ENCODE data around the gene DAW1.

The DAW1 gene

DNA sequence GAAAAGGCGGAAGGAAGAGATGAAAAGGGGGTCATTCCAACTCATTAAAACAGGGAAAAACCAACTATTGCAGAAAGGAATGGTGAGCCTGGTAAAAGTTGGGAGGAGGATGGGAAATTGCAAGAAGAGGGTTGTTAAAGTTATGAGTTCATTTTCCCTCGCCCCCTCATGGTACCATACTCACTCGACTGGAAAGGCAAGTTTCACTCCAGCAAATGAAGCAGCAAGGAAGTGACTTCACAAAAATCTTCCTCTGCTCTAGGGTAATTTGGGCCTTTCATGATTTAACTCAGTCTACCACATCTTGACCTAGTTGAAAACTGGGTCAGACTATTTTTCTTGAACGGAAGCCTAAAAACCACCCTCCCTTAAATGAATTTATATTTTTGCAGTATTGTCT, 22.8 kb upstream of the DAW1 start:
- H3K27ac Mint-ChIP-seq = no peak overlapping the region
- no peak overlapping the region for H3K4me3 Mint-ChIP-seq
- DNase-seq (ENCODE audit: low spot score in 2 of 2) = no peak
- no peaks in the 10 kb centered on the region for H3K36me3 Mint-ChIP-seq
- H3K4me1 Mint-ChIP-seq = no peaks in the 10 kb centered on the region
- peaks cover 2% of the 10 kb centered on the region for H3K9me3 Mint-ChIP-seq
- H3K27me3 Mint-ChIP-seq = peaks cover 4% of the 10 kb centered on the region
- ATAC-seq (ENCODE audit: low read depth) = no peak

- Mint-ChIP-seq H3K9me3 (peaks cover 2% of the 10 kb centered on the region), H3K4me1 (no peaks in the 10 kb centered on the region), H3K36me3 (no peaks in the 10 kb centered on the region), H3K27me3 (peaks cover 5% of the 10 kb centered on the region), H3K4me3 (no peak overlapping the region), H3K27ac (no peak overlapping the region)
- ATAC-seq (ENCODE audit: low read depth) = no peak
- no peak for DNase-seq (ENCODE audit: low spot score in 2 of 2)
These were observed 21.5 kb upstream of the DAW1 start for GRCh38 chr2:227849906-227850305.

GRCh38 chr2:227853204-227853629, 18.2 kb upstream of the DAW1 start:
- H3K36me3 Mint-ChIP-seq = no peaks in the 10 kb centered on the region
- DNase-seq (ENCODE audit: low spot score in 2 of 2) (no peak), ATAC-seq (ENCODE audit: low read depth) (no peak)
- H3K27me3 Mint-ChIP-seq = peaks cover 6% of the 10 kb centered on the region
- no peak overlapping the region for H3K4me3 Mint-ChIP-seq
- no peak overlapping the region for H3K27ac Mint-ChIP-seq
- no peaks in the 10 kb centered on the region for H3K4me1 Mint-ChIP-seq
- H3K9me3 Mint-ChIP-seq = no peaks in the 10 kb centered on the region

- peaks cover 8% of the 10 kb centered on the region for H3K27me3 Mint-ChIP-seq
- no peaks in the 10 kb centered on the region for H3K36me3 Mint-ChIP-seq
- ATAC-seq (ENCODE audit: low read depth) = no peak
- no peak for DNase-seq (ENCODE audit: low spot score in 2 of 2)
- H3K4me3 Mint-ChIP-seq = no peak overlapping the region
- no peaks in the 10 kb centered on the region for H3K9me3 Mint-ChIP-seq
- no peaks in the 10 kb centered on the region for H3K4me1 Mint-ChIP-seq
- H3K27ac Mint-ChIP-seq = no peak overlapping the region
These were observed 17.6 kb upstream of the DAW1 start for GRCh38 chr2:227853765-227854271.

- no peaks in the 10 kb centered on the region for H3K36me3 Mint-ChIP-seq
- no peaks in the 10 kb centered on the region for H3K4me1 Mint-ChIP-seq
- no peaks in the 10 kb centered on the region for H3K9me3 Mint-ChIP-seq
- DNase-seq (ENCODE audit: low spot score in 2 of 2) (no peak), ATAC-seq (ENCODE audit: low read depth) (no peak)
- no peak overlapping the region for H3K4me3 Mint-ChIP-seq
- no peak overlapping the region for H3K27ac Mint-ChIP-seq
- H3K27me3 Mint-ChIP-seq = peaks cover 8% of the 10 kb centered on the region
These were observed 16.0 kb upstream of the DAW1 start for GRCh38 chr2:227855440-227855839.

- DNase-seq (ENCODE audit: low spot score in 2 of 2) (no peak), ATAC-seq (ENCODE audit: low read depth) (no peak)
- H3K4me1 Mint-ChIP-seq = no peaks in the 10 kb centered on the region
- H3K36me3 Mint-ChIP-seq = no peaks in the 10 kb centered on the region
- no peak overlapping the region for H3K27ac Mint-ChIP-seq
- no peak overlapping the region for H3K4me3 Mint-ChIP-seq
- H3K27me3 Mint-ChIP-seq = peaks cover 6% of the 10 kb centered on the region
- H3K9me3 Mint-ChIP-seq = no peaks in the 10 kb centered on the region
These were observed 14.7 kb upstream of the DAW1 start for GRCh38 chr2:227856697-227857096.

GRCh38 chr2:227860221-227860641, 11.2 kb upstream of the DAW1 start:
- ATAC-seq (ENCODE audit: low read depth) = no peak
- Mint-ChIP-seq H3K27ac (no peak overlapping the region), H3K36me3 (no peaks in the 10 kb centered on the region), H3K4me3 (no peak overlapping the region), H3K9me3 (no peaks in the 10 kb centered on the region), H3K4me1 (no peaks in the 10 kb centered on the region), H3K27me3 (peaks cover 3% of the 10 kb centered on the region)
- no peak for DNase-seq (ENCODE audit: low spot score in 2 of 2)

DNA sequence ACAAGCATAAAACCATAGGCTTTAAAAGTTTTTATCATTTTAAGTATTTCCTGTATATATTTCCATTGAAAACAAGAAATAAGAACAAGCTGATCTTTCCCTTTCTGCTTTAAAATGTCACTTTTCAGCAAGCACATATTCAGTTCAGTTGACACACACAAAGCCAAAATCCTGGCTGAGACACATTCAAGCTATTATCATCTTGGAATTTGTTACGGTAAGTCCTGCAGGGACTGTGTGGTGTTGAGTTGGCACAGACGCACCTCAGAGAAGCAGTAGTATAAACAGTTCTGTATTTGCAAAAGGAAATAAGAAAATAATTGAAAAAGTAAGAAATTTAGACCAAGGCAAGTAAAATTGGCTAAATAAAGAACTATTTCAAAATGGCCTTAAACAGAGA, 10.4 kb upstream of the DAW1 start:
- ATAC-seq (ENCODE audit: low read depth) = no peak
- peaks cover 3% of the 10 kb centered on the region for H3K27me3 Mint-ChIP-seq
- no peaks in the 10 kb centered on the region for H3K4me1 Mint-ChIP-seq

GRCh38 chr2:227862227-227862740, 9.1 kb upstream of the DAW1 start:
- H3K36me3 Mint-ChIP-seq = no peaks in the 10 kb centered on the region
- DNase-seq (ENCODE audit: low spot score in 2 of 2) = no peak
- H3K27ac Mint-ChIP-seq = no peak overlapping the region
- peaks cover 7% of the 10 kb centered on the region for H3K27me3 Mint-ChIP-seq
- no peak for ATAC-seq (ENCODE audit: low read depth)
- no peaks in the 10 kb centered on the region for H3K9me3 Mint-ChIP-seq
- H3K4me1 Mint-ChIP-seq = no peaks in the 10 kb centered on the region
- H3K4me3 Mint-ChIP-seq = no peak overlapping the region

More for the DNA sequence above, 10.4 kb upstream of the DAW1 start:
- Mint-ChIP-seq H3K9me3 (no peaks in the 10 kb centered on the region), H3K36me3 (no peaks in the 10 kb centered on the region), H3K27ac (no peak overlapping the region), H3K4me3 (no peak overlapping the region)
- DNase-seq (ENCODE audit: low spot score in 2 of 2) = no peak

DNA sequence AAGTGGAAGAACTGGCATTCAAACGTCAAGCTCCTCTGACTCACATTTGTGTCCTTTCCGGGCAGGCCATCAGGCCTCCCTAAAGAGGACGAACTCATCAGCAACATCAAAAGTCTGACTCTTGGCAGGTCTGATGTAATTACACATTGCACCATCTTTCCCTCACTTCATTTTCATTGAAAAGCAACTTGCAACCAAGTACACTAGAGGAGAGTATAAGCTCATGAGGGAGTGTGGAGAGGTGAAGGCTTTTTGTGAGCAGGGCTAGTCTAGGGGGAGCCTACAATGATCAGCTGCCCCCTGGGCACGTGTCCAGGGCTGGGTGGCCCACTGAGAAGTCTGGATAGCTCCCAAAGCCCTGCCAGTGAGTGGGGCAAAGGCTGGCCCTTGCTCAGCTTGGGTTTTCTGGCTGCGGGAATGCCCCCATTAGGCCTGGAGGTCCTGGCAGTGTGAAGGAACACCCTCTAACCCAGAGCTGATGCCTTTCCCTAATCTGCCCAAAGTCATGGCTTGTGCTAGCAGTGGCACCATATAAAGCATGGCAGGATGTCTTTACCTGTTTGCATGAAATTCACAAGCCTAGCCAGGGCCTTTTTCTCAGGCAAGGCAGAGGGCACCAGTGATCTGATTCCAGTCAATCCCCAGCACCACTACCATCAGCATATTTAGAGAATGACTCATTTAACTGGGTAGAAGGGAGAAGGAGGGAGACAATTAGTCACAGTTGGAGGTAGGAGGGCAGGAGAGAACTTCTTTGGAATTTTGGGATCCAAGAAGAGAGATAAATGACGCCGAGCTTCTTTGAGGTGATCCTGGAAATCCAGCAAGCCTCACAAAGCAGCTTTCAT, 8.5 kb upstream of the DAW1 start:
- H3K9me3 Mint-ChIP-seq = no peaks in the 10 kb centered on the region
- H3K36me3 Mint-ChIP-seq = no peaks in the 10 kb centered on the region
- no peaks in the 10 kb centered on the region for H3K4me1 Mint-ChIP-seq
- no peak overlapping the region for H3K27ac Mint-ChIP-seq
- DNase-seq (ENCODE audit: low spot score in 2 of 2) (no peak), ATAC-seq (ENCODE audit: low read depth) (no peak)
- H3K4me3 Mint-ChIP-seq = no peak overlapping the region
- H3K27me3 Mint-ChIP-seq = peaks cover 7% of the 10 kb centered on the region

DNA sequence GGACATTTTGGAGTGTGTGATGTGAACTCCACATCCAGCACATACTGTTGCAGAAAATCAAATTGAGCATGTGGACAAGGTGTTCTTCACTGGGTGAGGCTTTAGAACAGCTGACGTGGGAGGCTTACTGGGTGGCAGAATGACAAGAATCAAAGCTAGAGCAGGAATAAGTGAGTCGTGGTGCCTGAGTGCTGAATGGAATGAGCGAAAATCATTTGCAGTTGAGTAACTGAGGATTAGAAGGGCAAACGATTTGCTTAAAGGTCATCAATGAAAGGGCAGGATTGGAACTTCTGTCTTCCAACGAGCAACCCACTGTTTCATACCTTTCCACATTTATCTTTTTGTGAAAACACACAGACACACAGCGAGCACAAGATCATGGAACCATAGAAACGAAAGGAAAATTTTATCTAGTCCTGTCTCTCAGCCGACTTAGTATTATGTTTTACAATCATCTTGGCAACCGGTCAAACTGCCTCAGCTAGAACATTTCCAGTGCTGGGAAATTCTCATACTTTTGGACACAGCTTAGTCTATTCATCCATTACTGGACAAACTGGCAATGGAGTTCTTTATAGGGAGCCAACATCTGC, 7.2 kb upstream of the DAW1 start:
- no peak overlapping the region for H3K4me3 Mint-ChIP-seq
- ATAC-seq (ENCODE audit: low read depth) = no peak
- no peak overlapping the region for H3K27ac Mint-ChIP-seq

DNA sequence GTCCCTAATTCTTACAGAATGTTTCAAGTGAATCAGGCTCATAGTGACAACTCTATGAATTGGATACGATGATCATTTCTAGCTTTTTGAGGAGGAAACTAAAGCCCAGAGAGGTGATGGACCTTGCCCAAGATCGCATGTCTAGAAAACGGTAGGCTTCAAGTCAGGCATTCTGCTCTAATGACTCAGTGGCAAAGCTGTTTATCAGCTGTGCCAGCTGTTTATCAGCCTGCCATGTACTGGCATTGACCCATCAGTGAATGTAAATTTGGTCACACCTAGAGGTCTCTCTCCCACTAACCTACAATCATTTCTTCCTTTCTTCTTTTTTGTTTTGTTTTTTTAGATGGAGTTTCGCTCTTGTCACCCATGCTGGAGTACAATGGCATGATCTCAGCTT, 6.1 kb upstream of the DAW1 start:
- H3K27ac Mint-ChIP-seq = no peak overlapping the region
- H3K9me3 Mint-ChIP-seq = no peaks in the 10 kb centered on the region
- no peak overlapping the region for H3K4me3 Mint-ChIP-seq
- DNase-seq (ENCODE audit: low spot score in 2 of 2) (no peak), ATAC-seq (ENCODE audit: low read depth) (no peak)
- H3K4me1 Mint-ChIP-seq = no peaks in the 10 kb centered on the region
- peaks cover 5% of the 10 kb centered on the region for H3K27me3 Mint-ChIP-seq
- no peaks in the 10 kb centered on the region for H3K36me3 Mint-ChIP-seq

More for the DNA sequence above, 7.2 kb upstream of the DAW1 start:
- Mint-ChIP-seq H3K4me1 (no peaks in the 10 kb centered on the region), H3K27me3 (peaks cover 5% of the 10 kb centered on the region), H3K36me3 (no peaks in the 10 kb centered on the region), H3K9me3 (no peaks in the 10 kb centered on the region)
- DNase-seq (ENCODE audit: low spot score in 2 of 2) = no peak

- Mint-ChIP-seq H3K4me3 (no peak overlapping the region), H3K36me3 (no peaks in the 10 kb centered on the region), H3K27me3 (peaks cover 5% of the 10 kb centered on the region), H3K4me1 (no peaks in the 10 kb centered on the region), H3K9me3 (no peaks in the 10 kb centered on the region), H3K27ac (no peak overlapping the region)
- DNase-seq (ENCODE audit: low spot score in 2 of 2) (no peak), ATAC-seq (ENCODE audit: low read depth) (no peak)
These were observed 4.0 kb upstream of the DAW1 start for GRCh38 chr2:227867386-227867785.

DNA sequence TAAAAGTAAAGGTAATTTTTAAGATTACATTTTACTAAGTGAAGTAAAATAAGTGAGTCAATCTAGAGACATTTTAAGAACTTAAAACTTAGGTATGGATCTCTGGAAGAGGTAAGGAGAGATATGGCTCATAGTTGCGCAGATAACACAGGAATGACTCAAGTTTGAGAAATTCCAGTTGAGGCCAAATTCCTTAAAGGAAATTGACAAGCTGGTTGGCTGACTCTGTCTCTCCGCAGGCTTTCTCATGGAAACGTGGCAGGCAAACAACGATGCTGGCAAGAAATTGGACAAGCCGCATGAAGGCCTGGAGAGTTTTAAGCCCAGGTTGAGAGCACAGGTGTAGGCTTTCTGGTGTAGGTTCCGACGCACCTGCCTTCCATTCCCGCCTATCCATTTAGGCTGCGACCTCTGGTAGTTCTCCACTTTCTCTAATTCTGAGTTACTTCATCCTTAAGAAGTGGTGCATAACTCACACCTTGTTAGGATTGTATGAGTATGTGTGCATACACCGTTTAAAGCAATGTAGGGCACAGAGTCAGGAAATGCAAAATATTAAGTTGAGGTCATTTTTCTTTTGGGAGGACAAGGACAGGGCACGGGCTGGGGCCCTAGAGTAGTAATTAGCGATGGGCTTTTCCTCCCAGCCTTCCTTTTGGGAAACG, 589 bp upstream of the DAW1 start:
- DNase-seq (ENCODE audit: low spot score in 2 of 2) (no peak), ATAC-seq (ENCODE audit: low read depth) (no peak)
- H3K9me3 Mint-ChIP-seq = no peaks in the 10 kb centered on the region
- H3K27me3 Mint-ChIP-seq = peaks cover 21% of the 10 kb centered on the region
- H3K4me3 Mint-ChIP-seq = no peak overlapping the region
- H3K4me1 Mint-ChIP-seq = no peaks in the 10 kb centered on the region
- no peak overlapping the region for H3K27ac Mint-ChIP-seq
- H3K36me3 Mint-ChIP-seq = no peaks in the 10 kb centered on the region
